ENCODE data around the gene BTRC.
"Not testable (repeated sequence)": the region's sequence is repeated elsewhere in the genome, so short reads cannot be mapped to it uniquely, and the experiment has no call there.

BTRC gene

GRCh38 chr10:101385866-101386658 is 32.1 kb downstream of the BTRC start:
- Histone ChIP-seq H3K9ac (ENCODE audit: low read length) (no peak overlapping the region), H3K4me3 (ENCODE audit: insufficient read depth, low read length, poor library complexity, severe bottlenecking) (no peak overlapping the region), H3K9me2 (replicated peaks; ENCODE audit: insufficient read depth, low read length) (no peaks in the 10 kb centered on the region), H3K36me3 (ENCODE audit: low read length) (no peaks in the 10 kb centered on the region), H3K4me2 (ENCODE audit: low read depth, low read length, poor library complexity, severe bottlenecking) (no peak overlapping the region), H3F3A (ENCODE audit: insufficient read depth) (no peaks in the 10 kb centered on the region), H2AFZ (ENCODE audit: low read depth, low read length, severe bottlenecking) (no peak overlapping the region), H3K9me3 (ENCODE audit: insufficient read depth, low read length) (no peaks in the 10 kb centered on the region), H4K20me1 (ENCODE audit: low read depth, low read length) (no peaks in the 10 kb centered on the region), H3K27me3 (ENCODE audit: low read length) (no peaks in the 10 kb centered on the region), H3K27ac (ENCODE audit: low read depth, low read length) (no peak overlapping the region), H3K79me2 (ENCODE audit: insufficient read depth, low read length) (no peaks in the 10 kb centered on the region)
- TF ChIP-seq CTCF (IDR thresholded peaks at IDR 0.05; ENCODE audit: insufficient read depth, low read length, poor library complexity, severe bottlenecking) (no peak), EZH2phosphoT487 (conservative IDR thresholded peaks at IDR 0.05; ENCODE audit: low read length) (no peak)

- Histone ChIP-seq H3K9ac (ENCODE audit: low read length) (no peak overlapping the region), H3K27me3 (ENCODE audit: low read length) (no peaks in the 10 kb centered on the region), H3K4me2 (ENCODE audit: low read depth, low read length, poor library complexity, severe bottlenecking) (no peak overlapping the region), H3F3A (ENCODE audit: insufficient read depth) (no peaks in the 10 kb centered on the region), H3K27ac (ENCODE audit: low read depth, low read length) (no peak overlapping the region), H2AFZ (ENCODE audit: low read depth, low read length, severe bottlenecking) (no peak overlapping the region), H4K20me1 (ENCODE audit: low read depth, low read length) (no peaks in the 10 kb centered on the region), H3K9me3 (ENCODE audit: insufficient read depth, low read length) (no peaks in the 10 kb centered on the region), H3K36me3 (ENCODE audit: low read length) (no peaks in the 10 kb centered on the region), H3K79me2 (ENCODE audit: insufficient read depth, low read length) (no peaks in the 10 kb centered on the region), H3K9me2 (replicated peaks; ENCODE audit: insufficient read depth, low read length) (no peaks in the 10 kb centered on the region), H3K4me3 (ENCODE audit: insufficient read depth, low read length, poor library complexity, severe bottlenecking) (no peak overlapping the region)
- TF ChIP-seq EZH2phosphoT487 (conservative IDR thresholded peaks at IDR 0.05; ENCODE audit: low read length) (no peak), CTCF (IDR thresholded peaks at IDR 0.05; ENCODE audit: insufficient read depth, low read length, poor library complexity, severe bottlenecking) (no peak)
Measured at GRCh38 chr10:101386659-101387259, 32.8 kb downstream of the BTRC start.

GRCh38 chr10:101388676-101389276 is 34.8 kb downstream of the BTRC start:
- no peak overlapping the region for H3K27ac ChIP-seq (ENCODE audit: low read depth, low read length)
- no peak overlapping the region for H3K4me2 ChIP-seq (ENCODE audit: low read depth, low read length, poor library complexity, severe bottlenecking)
- H3K79me2 ChIP-seq (ENCODE audit: insufficient read depth, low read length) = no peaks in the 10 kb centered on the region
- H3K9ac ChIP-seq (ENCODE audit: low read length) = no peak overlapping the region
- H3K9me3 ChIP-seq (ENCODE audit: insufficient read depth, low read length) = no peaks in the 10 kb centered on the region
- H2AFZ ChIP-seq (ENCODE audit: low read depth, low read length, severe bottlenecking) = no peak overlapping the region
- no peaks in the 10 kb centered on the region for H3K9me2 ChIP-seq (replicated peaks; ENCODE audit: insufficient read depth, low read length)
- TF ChIP-seq EZH2phosphoT487 (conservative IDR thresholded peaks at IDR 0.05; ENCODE audit: low read length) = no peak
- TF ChIP-seq CTCF (IDR thresholded peaks at IDR 0.05; ENCODE audit: insufficient read depth, low read length, poor library complexity, severe bottlenecking) = no peak
- H3K36me3 ChIP-seq (ENCODE audit: low read length) = no peaks in the 10 kb centered on the region
- H3K4me3 ChIP-seq (ENCODE audit: insufficient read depth, low read length, poor library complexity, severe bottlenecking) = no peak overlapping the region
- no peaks in the 10 kb centered on the region for H3K27me3 ChIP-seq (ENCODE audit: low read length)
- no peaks in the 10 kb centered on the region for H4K20me1 ChIP-seq (ENCODE audit: low read depth, low read length)
- H3F3A ChIP-seq (ENCODE audit: insufficient read depth) = no peaks in the 10 kb centered on the region

- not testable (repeated sequence) for H3K36me3 ChIP-seq (ENCODE audit: low read length); H3K27me3 ChIP-seq (ENCODE audit: low read length); H4K20me1 ChIP-seq (ENCODE audit: low read depth, low read length); H3K9ac ChIP-seq (ENCODE audit: low read length); H3K4me3 ChIP-seq (ENCODE audit: insufficient read depth, low read length, poor library complexity, severe bottlenecking); H3K9me3 ChIP-seq (ENCODE audit: insufficient read depth, low read length); H3K4me2 ChIP-seq (ENCODE audit: low read depth, low read length, poor library complexity, severe bottlenecking); H3K27ac ChIP-seq (ENCODE audit: low read depth, low read length); H2AFZ ChIP-seq (ENCODE audit: low read depth, low read length, severe bottlenecking); H3K79me2 ChIP-seq (ENCODE audit: insufficient read depth, low read length); H3F3A ChIP-seq (ENCODE audit: insufficient read depth); H3K9me2 ChIP-seq (replicated peaks; ENCODE audit: insufficient read depth, low read length)
Measured at GRCh38 chr10:101389532-101389931, 35.6 kb downstream of the BTRC start.
